ENCODE data around the gene IP6K2. TPM values are rescaled to one million over a fixed set of nuclear protein-coding genes. Genes with fewer than 3 reads are reported as not detected.
A peak's percentile ranks its signal among the peaks of the same experiment; 100 is the strongest.

Gene IP6K2
- total and polyA plus RNA-seq, 2 of the 13 experiments (the other 11 are each of a cell fraction or from before 2014, with no cell fraction given), result 85.5 to 112 TPM

DNA sequence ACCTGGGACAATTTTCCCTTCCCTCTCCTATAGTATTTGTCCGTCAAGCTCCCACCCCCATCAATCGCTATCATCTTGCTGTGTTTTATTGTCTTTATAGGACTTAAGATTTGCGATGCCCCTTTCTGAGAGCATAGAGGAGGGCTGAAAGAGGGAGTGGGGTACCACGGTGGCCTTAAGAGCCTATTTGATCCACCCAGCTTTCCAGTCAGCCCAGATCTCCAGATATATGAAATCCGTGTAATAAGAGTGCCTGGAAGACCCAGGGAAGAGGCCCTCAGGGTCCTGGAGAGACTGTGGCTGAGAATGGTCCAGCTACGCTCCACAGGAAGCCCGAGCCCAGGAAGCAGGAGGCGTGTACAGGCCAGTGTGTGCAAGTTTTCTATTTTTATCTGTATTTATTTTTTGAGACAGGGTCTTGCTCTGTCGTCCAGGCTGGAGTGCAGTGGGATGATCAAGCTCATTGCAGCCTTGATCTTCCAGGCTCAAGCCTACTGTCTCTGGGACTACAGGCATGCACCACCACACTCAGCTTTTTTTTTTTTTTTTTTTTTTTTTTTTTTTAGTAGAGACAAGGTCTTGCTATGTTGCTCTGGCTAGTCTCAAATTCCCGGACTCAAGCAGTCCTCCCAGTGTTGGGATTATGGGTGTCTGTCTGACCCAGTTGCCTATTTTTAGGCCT, 30.3 kb downstream of the IP6K2 start (continued):
- no peak for TF ChIP-seq ZKSCAN8 (CRISPR knock-in tag; IDR thresholded peaks at IDR 0.05; ENCODE audit: borderline replicate concordance)
- TF ChIP-seq, protein P1, sequence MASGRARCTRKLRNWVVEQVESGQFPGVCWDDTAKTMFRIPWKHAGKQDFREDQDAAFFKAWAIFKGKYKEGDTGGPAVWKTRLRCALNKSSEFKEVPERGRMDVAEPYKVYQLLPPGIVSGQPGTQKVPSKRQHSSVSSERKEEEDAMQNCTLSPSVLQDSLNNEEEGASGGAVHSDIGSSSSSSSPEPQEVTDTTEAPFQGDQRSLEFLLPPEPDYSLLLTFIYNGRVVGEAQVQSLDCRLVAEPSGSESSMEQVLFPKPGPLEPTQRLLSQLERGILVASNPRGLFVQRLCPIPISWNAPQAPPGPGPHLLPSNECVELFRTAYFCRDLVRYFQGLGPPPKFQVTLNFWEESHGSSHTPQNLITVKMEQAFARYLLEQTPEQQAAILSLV (CRISPR knock-in tag; IDR thresholded peaks at IDR 0.05; ENCODE audit: borderline replicate concordance), result no peak
- TF ChIP-seq, protein P2, sequence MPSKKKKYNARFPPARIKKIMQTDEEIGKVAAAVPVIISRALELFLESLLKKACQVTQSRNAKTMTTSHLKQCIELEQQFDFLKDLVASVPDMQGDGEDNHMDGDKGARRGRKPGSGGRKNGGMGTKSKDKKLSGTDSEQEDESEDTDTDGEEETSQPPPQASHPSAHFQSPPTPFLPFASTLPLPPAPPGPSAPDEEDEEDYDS (CRISPR knock-in tag; IDR thresholded peaks at IDR 0.05), result no peak
- no peak for TF ChIP-seq SALL2 (CRISPR knock-in tag; IDR thresholded peaks at IDR 0.05)

DNA sequence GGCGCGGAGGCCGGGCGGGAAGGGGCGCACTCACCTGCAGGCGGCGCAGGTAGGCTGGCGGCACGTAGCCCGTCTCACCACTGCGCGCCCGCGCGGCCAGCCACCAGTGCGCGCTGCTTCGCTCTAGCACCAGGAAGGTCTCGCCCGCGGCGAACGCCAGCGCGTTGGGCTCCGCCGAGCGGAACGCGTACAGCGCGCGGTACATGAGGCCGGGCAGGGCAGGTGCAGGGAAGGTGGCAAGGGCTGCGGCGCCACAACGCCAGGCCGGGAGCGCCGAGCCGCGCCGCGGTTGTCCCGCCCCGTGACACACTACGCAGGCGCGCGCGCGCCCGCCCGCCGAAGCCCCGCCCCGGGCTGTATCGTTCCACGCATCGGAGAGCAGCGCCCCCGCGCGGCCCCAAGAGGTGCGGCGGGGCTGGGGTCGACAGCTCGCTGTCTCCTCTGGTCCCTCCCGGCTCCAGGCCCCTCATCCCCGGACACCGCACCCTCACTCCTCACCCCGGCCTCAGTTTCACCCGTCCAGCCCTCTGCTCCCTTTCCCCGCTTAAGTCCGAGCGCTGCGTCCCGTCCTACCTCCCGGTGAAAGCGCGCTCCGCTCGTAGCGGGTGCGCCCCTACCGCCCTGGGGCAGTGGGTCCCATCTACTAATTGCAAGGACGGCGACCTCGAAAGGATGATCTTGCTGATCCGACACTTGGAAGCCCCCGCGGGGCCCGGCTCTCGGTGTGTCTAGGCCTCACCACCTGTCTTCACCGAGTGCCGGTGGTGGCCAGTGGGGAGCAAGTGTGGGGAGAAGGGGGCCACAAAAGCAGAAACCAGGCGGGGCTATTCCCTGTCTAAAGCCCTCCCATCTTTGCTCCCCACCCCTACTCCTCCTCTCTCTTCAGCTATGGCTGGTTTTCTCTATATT, 31.2 kb downstream of the IP6K2 start, which contains the start of gene NCKIPSD:
TSS of gene NCKIPSD (minus strand) at position 313 of the 909 bp plus-strand sequence. CDS start at position 205, 108 bp downstream.
- Histone ChIP-seq H4K20me1 (ENCODE audit: insufficient read depth, low read length) (0 out of 2 replicates have a peak, but pooled peaks cover 4% of the 10 kb centered on the region), H3K36me3 (replicated peaks in 1 of 2; ENCODE audit: control insufficient read depth in 1 of 2, insufficient read depth in 2 of 2, low read length in 2 of 2) (peaks cover 29 to 58% of the 10 kb centered on the region in 2 experiments), H3K27me3 (ENCODE audit: control insufficient read depth in 1 of 2, insufficient read depth in 2 of 2, low read length in 2 of 2) (no peaks in the 10 kb centered on the region; a peak in 2 of 5 replicates), H3K4me1 (ENCODE audit: insufficient read depth, low read length) (peaks cover 26% of the 10 kb centered on the region), H3K9me3 (ENCODE audit: low read length) (no peaks in the 10 kb centered on the region), H2AFZ (ENCODE audit: low read length) (no peak within 1 kb of the TSS), H3K27ac (ENCODE audit: extremely low read length, insufficient read depth, low read length) (peak within 1 kb of the TSS; percentile 83), H3K4me3 (replicated peaks in 1 of 3; ENCODE audit: insufficient read depth in 1 of 3, low read depth in 2 of 3, low read length in 3 of 3) (peak within 1 kb of the TSS; percentile 82 to 97 (median 88)), H3K4me2 (ENCODE audit: low read depth, low read length) (peak within 1 kb of the TSS; percentile 92), H3K79me2 (ENCODE audit: insufficient read depth, low read length) (peaks cover 25% of the 10 kb centered on the region), H3K9ac (ENCODE audit: insufficient read depth, low read depth, low read length) (peak within 1 kb of the TSS; percentile 94)
- in situ Hi-C loops (cut with HindIII; ENCODE audit: extremely low pct_ligation_motif_present, low pct_unique_long_range_greater_than_20kb) (no loop called here), intact Hi-C loops (cut with micrococcal nuclease; ENCODE audit: unreplicated experiment) (loop anchor here (1.0 kb wide), 1 partner anchor 54 kb away; no protein-coding TSS in a partner anchor)
- ChIA-PET POLR2A (interaction anchor here (0.7 to 1.7 kb wide), 5 partner anchors 12 to 54 kb away, joined by 3 to 8 read pairs (median 3); partner anchors contain the start of genes CELSR3 and IP6K2), CTCF (ENCODE audit: low intra/inter-chr PET ratio, low total read pairs) (interaction anchor here (1.0 to 1.1 kb wide), 3 partner anchors 22 to 137 kb away, joined by 3 to 5 read pairs (median 4); no protein-coding TSS in a partner anchor)
- DNase-seq (ENCODE audit: low spot score) (peak; percentile 71), ATAC-seq (peak; percentile 85), FAIRE-seq (no peak)
- 1% methylated on average over 32 of the region's 97 CpGs for WGBS (ENCODE audit: low lambda C conversion rate)
- no TSS peak for BruUV-seq (replicated peaks)
- TF ChIP-seq ETV6 (CRISPR knock-in tag; conservative IDR thresholded peaks at IDR 0.05) (peak; percentile 78; the same call in 1 of the 2 replicates), CREM (IDR thresholded peaks at IDR 0.05) (no peak), CREM (CRISPR knock-in tag; IDR thresholded peaks at IDR 0.05) (no peak), ZNF776 (CRISPR knock-in tag; IDR thresholded peaks at IDR 0.05) (peak; percentile 95), ZFP37 (CRISPR knock-in tag; IDR thresholded peaks at IDR 0.05; ENCODE audit: borderline replicate concordance) (no peak), SIX4 (CRISPR knock-in tag; IDR thresholded peaks at IDR 0.05) (peak; percentile 29; the same call in 1 of the 2 replicates), SRSF4 (IDR thresholded peaks at IDR 0.05; ENCODE audit: low read depth, low read length, poor library complexity, severe bottlenecking) (no peak), HOXA9 (CRISPR knock-in tag; IDR thresholded peaks at IDR 0.05; ENCODE audit: borderline replicate concordance) (no peak), DMAP1 (CRISPR knock-in tag; IDR thresholded peaks at IDR 0.05) (peak; percentile 87)
- TF ChIP-seq, protein P3, sequence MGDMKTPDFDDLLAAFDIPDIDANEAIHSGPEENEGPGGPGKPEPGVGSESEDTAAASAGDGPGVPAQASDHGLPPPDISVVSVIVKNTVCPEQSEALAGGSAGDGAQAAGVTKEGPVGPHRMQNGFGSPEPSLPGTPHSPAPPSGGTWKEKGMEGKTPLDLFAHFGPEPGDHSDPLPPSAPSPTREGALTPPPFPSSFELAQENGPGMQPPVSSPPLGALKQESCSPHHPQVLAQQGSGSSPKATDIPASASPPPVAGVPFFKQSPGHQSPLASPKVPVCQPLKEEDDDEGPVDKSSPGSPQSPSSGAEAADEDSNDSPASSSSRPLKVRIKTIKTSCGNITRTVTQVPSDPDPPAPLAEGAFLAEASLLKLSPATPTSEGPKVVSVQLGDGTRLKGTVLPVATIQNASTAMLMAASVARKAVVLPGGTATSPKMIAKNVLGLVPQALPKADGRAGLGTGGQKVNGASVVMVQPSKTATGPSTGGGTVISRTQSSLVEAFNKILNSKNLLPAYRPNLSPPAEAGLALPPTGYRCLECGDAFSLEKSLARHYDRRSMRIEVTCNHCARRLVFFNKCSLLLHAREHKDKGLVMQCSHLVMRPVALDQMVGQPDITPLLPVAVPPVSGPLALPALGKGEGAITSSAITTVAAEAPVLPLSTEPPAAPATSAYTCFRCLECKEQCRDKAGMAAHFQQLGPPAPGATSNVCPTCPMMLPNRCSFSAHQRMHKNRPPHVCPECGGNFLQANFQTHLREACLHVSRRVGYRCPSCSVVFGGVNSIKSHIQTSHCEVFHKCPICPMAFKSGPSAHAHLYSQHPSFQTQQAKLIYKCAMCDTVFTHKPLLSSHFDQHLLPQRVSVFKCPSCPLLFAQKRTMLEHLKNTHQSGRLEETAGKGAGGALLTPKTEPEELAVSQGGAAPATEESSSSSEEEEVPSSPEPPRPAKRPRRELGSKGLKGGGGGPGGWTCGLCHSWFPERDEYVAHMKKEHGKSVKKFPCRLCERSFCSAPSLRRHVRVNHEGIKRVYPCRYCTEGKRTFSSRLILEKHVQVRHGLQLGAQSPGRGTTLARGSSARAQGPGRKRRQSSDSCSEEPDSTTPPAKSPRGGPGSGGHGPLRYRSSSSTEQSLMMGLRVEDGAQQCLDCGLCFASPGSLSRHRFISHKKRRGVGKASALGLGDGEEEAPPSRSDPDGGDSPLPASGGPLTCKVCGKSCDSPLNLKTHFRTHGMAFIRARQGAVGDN (CRISPR knock-in tag; IDR thresholded peaks at IDR 0.05), result peak; percentile 92
- TF ChIP-seq, protein P4, sequence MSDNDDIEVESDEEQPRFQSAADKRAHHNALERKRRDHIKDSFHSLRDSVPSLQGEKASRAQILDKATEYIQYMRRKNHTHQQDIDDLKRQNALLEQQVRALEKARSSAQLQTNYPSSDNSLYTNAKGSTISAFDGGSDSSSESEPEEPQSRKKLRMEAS (IDR thresholded peaks at IDR 0.05), result peak; percentile 86

Data from HepG2 (cell line).